CD4-positive, alpha-beta T cell treated with Interleukin-1 beta for 1 hour (primary cell): ENCODE measurements around the gene ACOT8.
"Not testable (repeated sequence)": the region's sequence is repeated elsewhere in the genome, so short reads cannot be mapped to it uniquely, and the experiment has no call there.

Source experiments
- DNase-seq, 2 donors: peaks; one replicate each; pipeline ENCODE4 v3.0.0-alpha.2; 2020 to 2022

Gene ACOT8

DNA sequence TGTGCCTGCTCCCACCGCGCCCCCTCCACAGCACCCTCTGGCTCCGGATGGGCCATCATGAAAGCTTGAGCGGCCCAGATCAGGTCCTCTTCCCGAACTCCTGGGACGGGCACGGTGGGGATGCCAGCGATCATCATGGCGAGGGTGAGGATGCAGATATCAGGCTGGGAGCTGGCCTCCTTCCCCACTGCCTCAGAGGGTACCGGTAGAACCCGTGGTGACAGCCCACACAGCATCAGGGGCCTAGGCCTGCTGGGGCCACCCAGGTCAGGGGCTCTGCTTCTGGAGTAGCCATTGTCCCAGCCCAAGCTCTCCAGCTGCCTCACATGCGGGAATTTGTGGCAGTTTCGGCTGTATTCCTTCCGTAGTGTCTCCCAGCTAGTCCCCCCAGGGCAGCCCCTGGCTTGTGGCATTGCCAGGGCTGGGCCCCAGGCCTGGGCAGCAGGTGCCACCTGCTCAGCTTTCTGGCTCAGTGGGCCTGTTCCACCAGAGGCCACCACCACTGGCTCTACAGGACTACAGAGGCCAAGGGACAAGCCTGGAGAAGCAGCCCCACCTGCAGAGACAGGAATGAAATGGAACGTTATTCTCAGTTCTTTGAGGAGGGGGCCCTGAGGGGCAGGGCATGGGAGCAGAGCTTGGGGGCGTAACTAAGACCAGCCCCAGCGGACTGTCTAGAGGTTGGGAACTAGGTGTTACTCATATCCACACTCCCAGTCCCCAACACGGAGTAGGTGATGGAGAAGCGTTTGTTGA, 29.6 kb upstream of the ACOT8 start:
- no peak for DNase-seq

DNA sequence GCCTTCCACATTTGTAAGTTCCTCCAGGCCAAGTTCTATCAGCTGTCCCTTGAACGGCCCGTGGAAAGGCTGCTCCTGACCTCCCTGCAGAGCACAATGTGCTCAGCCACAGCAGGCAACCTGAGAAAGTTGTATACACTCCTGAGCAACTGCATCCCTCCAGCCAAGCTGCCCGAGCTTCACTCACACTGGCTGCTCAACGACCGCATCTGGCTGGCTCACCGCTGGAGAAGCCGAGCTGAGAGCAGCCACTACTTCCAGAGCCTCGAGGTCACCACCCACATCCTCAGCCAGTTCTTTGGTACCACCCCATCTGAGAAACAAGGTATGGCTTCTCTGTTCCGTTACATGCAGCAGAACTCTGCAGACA, 25.9 kb upstream of the ACOT8 start:
- DNase-seq = no peak

DNA sequence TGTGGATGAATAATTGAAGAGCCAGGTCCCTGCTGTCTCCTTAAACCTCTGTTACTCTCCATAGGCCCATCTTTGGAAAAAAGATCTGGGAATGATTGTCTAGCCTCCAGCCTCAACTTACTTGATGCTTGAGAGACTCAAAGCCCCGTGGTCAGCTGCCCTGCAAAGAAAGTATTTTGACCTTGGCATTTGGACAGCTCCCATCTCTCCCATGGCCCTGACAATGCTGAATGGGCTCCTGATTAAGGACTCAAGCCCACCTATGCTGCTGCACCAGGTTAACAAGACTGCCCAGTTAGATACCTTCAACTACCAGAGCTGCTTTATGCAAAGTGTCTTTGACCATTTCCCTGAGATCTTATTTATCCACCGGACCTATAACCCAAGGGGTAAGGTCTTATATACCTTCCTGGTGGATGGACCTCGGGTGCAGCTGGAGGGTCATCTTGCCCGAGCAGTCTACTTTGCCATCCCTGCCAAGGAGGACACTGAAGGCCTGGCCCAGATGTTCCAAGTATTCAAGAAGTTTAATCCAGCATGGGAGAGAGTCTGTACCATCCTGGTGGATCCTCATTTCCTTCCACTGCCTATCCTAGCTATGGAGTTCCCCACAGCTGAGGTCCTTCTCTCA, 25.4 kb upstream of the ACOT8 start:
- DNase-seq = no peak

- DNase-seq = peak; percentile 98 to 99
Observed at GRCh38 chr20:45880988-45881788, 24.0 kb upstream of the ACOT8 start, which contains the start of gene ZSWIM1. ZSWIM1 (plus strand) TSS chr20:45881227; CDS start chr20:45882593, 1,366 bp downstream.

DNA sequence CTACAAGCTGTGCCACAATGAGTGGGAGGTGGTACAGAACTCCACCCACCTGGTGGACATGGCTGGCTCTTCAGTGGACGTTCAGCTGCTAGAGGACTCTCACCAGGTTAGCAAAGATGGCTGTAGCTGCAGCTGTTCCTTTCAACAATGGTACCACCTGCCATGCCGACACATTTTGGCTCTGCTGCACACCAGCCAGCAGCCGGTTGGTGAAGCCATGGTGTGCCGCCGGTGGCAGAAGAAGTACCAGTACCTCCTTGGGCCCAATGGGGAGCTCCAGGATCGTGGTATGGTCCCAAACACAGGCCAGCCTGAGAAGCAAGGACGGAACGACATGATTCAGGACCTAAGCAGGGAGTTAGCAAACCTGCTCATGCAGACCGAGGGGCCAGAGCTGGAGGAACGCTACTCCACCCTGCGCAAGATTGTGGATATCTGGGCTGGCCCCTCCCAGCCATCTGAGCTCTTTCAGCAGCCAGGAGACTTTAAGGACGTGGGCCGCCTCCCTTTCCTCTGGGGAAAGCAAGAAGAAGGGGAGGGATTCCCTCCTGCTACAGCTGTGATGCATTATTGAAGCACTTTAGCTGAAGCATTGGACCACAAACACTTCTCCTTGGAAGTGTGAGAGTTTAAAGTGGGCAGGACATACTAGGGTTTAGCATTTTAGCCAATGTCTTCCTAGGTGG, 21.0 kb upstream of the ACOT8 start:
- no peak for DNase-seq

- no peak for DNase-seq
Observed at GRCh38 chr20:45874576-45874975, 17.4 kb upstream of the ACOT8 start.

- not testable (repeated sequence) for DNase-seq
Observed at GRCh38 chr20:45874104-45874481, 16.9 kb upstream of the ACOT8 start.

GRCh38 chr20:45873409-45874103, 16.4 kb upstream of the ACOT8 start:
- DNase-seq = no peak

DNA sequence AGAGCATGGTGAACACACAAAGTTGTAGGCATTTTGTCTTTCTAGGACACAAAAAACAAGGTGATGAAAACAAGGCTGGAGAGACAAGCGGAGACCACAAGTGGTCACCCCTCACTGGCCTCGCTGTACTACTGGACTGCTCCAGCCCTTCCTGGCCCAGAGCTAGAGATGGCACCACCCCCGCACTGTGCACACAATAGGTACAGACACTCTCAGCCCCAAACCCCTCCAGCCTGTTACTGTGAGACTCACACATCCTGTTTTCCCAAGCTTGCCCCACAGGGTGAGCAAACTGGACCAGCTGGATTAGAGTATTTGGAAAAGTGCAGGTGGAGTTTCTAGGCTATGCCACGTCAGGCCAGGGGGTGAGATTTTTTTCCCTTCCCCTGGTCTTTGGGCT, 15.4 kb upstream of the ACOT8 start:
- DNase-seq = no peak

DNA sequence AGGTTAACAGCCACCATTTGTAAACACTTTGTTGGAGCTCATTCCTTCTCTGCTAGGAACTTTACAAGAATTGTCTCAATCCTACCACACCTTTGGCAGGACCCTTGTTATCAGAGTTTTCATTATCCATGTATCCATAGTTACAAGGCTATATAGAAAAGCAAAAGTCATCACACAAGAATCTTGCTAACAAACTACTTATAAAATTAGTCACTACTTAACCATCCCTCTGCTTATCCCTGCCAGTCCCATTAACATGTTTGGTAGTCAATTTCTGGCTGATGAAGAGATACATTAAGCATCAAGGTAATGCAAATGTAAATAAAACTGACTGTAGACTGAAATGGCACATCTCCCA, 10.6 kb upstream of the ACOT8 start:
- DNase-seq = no peak

GRCh38 chr20:45867136-45867818, 10.1 kb upstream of the ACOT8 start:
- no peak for DNase-seq

DNA sequence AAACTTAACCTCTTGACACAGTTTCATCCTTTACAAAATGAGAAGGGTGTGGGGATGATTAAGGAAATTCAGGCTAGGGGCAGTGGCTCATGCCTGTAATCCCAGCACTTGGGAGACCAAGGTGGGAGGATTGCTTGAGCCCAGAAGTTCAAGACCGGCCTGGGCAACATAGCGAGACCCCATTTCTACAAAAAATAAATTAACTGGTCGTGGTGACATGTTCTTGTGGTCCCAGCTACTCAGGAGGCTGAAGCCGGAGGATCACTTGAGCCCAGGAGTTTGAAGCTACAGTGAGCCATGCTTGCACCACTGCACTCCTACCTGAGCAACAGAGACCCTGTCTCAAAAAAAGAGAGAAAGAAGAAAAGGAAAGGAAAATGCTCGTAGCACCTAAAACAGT, 9.3 kb upstream of the ACOT8 start:
- no peak for DNase-seq

GRCh38 chr20:45863543-45864470, 6.6 kb upstream of the ACOT8 start:
- no peak for DNase-seq

- no peak for DNase-seq
Observed at GRCh38 chr20:45861221-45862075, 4.3 kb upstream of the ACOT8 start.

GRCh38 chr20:45860560-45861220, 3.5 kb upstream of the ACOT8 start:
- no peak for DNase-seq

DNA sequence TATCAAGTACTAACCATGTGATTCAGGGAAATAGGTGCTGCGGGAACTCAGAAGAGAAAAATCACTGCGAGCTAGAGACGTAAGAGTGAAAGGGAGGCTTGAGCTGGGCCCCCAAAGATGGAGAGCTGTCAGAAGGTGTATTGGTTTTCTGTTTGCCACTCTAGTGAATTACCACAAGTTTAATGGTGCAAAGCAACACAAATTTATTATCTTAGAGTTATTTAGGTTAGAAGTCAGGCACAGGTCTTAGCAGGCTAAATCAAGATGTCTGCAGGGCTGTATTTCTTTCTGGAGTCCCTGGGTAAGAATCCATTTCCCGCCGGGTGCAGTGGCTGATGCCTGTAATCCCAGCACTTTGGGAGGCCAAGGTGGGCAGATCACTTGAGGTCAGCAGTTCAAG, 2.7 kb upstream of the ACOT8 start:
- DNase-seq = no peak

GRCh38 chr20:45857882-45858216, 657 bp upstream of the ACOT8 start:
- DNase-seq = no peak

DNA sequence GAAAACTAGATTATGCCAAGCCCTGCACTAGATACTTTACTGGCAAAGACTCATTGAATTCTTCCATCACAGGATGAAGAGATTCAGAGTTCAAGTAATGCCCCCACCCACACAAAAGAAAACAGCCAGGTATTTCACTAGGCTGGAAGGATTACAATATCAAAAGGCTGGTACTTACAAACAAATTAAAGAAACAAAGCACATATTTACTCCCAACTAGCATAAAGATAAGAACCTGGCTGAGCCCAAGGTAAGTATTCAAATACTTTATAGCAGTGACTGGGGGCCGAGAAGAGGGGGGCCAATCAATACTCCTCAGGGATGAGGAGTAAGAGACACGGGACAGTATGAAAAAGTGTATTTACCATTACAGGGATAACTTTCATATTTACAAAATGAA, 3.7 kb downstream of the ACOT8 start:
- DNase-seq = no peak

DNA sequence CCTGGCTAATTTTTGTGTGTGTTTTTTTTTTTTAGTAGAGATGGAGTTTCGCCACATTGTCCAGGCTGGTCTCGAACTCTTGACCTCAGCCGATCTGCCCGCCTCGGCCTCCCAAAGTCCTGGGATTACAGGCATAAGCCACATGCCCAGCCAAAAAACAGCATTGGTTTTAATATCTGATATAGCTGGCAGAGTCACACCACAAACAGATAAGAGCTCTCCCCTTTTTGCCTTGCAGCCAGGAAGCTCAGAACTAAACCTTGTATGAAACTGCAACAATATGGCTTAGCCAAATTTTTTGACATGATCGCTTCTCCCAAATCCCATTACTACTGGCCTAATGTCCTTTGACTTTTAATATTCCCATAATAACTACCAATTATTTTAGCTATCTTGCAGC, 4.9 kb downstream of the ACOT8 start:
- DNase-seq = no peak

GRCh38 chr20:45851501-45851900, 5.7 kb downstream of the ACOT8 start:
- no peak for DNase-seq
